ENCODE data around the gene FGF14.

The FGF14 gene

GRCh38 chr13:102240110-102240509, 161.7 kb downstream of the FGF14 start:
- no peak for DNase-seq

- peak; percentile 54 for DNase-seq
Observed at GRCh38 chr13:102237230-102237629, 164.6 kb downstream of the FGF14 start.

GRCh38 chr13:102236830-102237229, 165.0 kb downstream of the FGF14 start:
- DNase-seq: no peak

- DNase-seq: no peak
Observed at GRCh38 chr13:102236341-102236740, 165.5 kb downstream of the FGF14 start.

- no peak for DNase-seq
Observed at GRCh38 chr13:102235689-102236088, 166.2 kb downstream of the FGF14 start.

- DNase-seq: no peak
Observed at GRCh38 chr13:102234618-102235017, 167.2 kb downstream of the FGF14 start.

GRCh38 chr13:102233566-102234208, 168.2 kb downstream of the FGF14 start:
- DNase-seq: no peak

GRCh38 chr13:102231479-102231878, 170.4 kb downstream of the FGF14 start:
- no peak for DNase-seq

GRCh38 chr13:102227741-102228140, 174.1 kb downstream of the FGF14 start:
- DNase-seq: peak; percentile 59

- no peak for DNase-seq
Observed at GRCh38 chr13:102226591-102226990, 175.3 kb downstream of the FGF14 start.

GRCh38 chr13:102225892-102226291, 176.0 kb downstream of the FGF14 start:
- no peak for DNase-seq

GRCh38 chr13:102220681-102221228, 181.1 kb downstream of the FGF14 start:
- DNase-seq: no peak

GRCh38 chr13:102214956-102215355, 186.9 kb downstream of the FGF14 start:
- DNase-seq: no peak

GRCh38 chr13:102212729-102213128, 189.1 kb downstream of the FGF14 start:
- DNase-seq: no peak

- no peak for DNase-seq
Observed at GRCh38 chr13:102208347-102208746, 193.5 kb downstream of the FGF14 start.

- no peak for DNase-seq
Observed at GRCh38 chr13:102207680-102208342, 194.0 kb downstream of the FGF14 start.

GRCh38 chr13:102203718-102204117, 198.1 kb downstream of the FGF14 start:
- DNase-seq: no peak

- no peak for DNase-seq
Observed at GRCh38 chr13:102198418-102199311, 203.2 kb downstream of the FGF14 start.

- DNase-seq: no peak
Observed at GRCh38 chr13:102197193-102197592, 204.7 kb downstream of the FGF14 start.

GRCh38 chr13:102195566-102196462, 206.0 kb downstream of the FGF14 start:
- no peak for DNase-seq

- no peak for DNase-seq
Observed at GRCh38 chr13:102192858-102193257, 209.0 kb downstream of the FGF14 start.

GRCh38 chr13:102191951-102192502, 209.8 kb downstream of the FGF14 start:
- DNase-seq: no peak

All from NCI-H524 treated with DMSO at 0.1 percent for 48 hours (cell line).